HTR-8/SVneo (cell line): Measurements from ENCODE around the gene LARP4B.

Source experiments
- DNase-seq: peaks from one replicate; pipeline ENCODE4 v3.0.0; 2011; ENCODE audit warnings: low spot score, mixed read lengths; ENCODE audit not compliant: insufficient read length
- FAIRE-seq: peaks from 2 replicates; lab custom pipeline; 2011; peaks lifted over from hg19 to GRCh38; lab: Jason Lieb, UNC

LARP4B gene

DNA sequence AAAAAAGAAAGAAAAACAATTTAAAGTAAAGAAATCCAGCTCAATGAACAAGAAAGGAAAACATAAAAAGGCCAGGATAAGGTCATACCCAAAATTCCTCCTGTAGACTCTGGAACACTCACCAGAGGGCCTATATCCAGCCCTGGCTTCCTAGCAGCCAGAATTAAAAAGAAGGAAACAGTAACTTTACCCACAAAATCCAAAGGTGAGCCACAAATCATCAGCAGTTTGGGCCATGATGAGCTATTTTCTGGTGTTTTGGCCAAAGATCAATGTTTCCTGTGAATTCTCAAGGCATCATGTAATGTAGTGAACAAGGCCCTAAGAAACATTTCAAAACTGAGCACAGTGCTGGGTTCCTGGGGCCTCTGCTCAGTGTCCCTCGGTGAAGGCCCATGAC, 87.8 kb downstream of the LARP4B start:
- no peak for DNase-seq
- FAIRE-seq = no peak

- DNase-seq (no peak), FAIRE-seq (no peak)
Observed at GRCh38 chr10:842795-843194, 88.7 kb downstream of the LARP4B start.

- no peak for FAIRE-seq
Observed at GRCh38 chr10:841535-841934, 90.0 kb downstream of the LARP4B start.

DNA sequence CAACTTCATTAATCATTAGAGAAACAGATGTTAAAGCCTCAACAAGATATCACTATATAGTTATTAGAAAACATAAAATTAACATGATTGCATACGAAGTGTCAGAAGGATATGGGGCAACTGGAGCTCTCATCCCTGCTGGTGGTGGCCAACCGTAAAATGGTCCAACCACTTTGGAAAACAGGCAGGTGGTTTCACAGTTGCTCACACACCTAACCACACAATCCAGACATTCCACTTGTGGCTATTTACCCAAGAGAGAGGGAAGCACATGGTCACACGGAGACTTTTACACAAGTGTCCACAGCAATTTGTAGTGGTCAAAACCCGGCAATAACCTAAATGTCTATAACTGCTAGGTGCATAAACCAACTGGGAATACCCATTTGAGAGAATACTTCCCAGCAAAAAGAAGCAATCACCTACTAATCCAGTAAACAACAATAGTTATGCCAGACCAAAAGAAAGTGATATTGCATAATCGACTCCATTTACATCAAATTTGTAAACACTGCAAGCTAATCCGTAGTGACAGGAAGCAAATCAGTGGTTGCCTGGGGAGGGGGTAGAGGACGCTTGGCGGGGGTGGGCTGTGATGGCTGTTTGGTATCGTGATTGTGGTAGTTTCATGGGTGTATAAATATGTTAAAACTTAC, 91.8 kb downstream of the LARP4B start:
- FAIRE-seq (no peak), DNase-seq (no peak)

More at GRCh38 chr10:841535-841934, 90.0 kb downstream of the LARP4B start:
- DNase-seq = no peak

DNA sequence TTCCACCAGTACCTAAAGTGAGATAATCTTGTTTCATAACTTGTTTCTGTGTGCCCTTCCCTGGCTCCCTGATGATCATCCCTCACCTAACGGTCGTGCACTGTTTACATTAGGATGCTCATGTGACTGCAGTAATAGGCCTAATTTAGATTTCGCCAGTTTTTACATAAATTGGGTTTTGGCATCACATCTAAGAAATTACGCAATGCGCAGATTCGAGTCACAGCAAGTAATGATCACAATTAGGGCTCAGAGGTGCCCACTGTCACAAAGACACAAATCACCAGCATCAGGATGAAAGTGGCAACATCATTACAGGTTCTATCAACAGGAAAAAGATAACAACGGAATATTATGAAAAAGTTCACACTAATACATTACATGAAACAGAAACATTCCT, 94.7 kb downstream of the LARP4B start:
- DNase-seq (no peak), FAIRE-seq (no peak)

DNA sequence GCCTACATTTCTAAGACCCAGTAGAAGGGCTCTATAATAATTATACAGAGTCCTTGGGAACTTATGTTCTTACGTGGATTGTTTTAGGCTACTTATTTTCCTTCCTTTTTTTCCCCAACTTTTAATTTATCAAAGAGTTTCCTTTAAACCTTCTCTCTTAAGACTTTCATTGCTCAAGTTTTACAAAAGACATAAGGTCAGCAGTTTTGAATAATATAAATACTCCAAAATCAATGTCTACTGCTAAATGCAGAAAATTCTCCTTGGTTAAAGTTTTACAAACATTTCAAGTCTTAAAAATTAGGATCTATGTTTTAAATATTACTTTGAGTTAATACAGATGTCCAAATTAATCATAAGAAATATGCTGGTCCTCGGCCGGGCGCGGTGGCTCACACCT, 97.0 kb downstream of the LARP4B start:
- DNase-seq (no peak), FAIRE-seq (no peak)

GRCh38 chr10:829241-829640, 102.3 kb downstream of the LARP4B start:
- FAIRE-seq (no peak), DNase-seq (no peak)

DNA sequence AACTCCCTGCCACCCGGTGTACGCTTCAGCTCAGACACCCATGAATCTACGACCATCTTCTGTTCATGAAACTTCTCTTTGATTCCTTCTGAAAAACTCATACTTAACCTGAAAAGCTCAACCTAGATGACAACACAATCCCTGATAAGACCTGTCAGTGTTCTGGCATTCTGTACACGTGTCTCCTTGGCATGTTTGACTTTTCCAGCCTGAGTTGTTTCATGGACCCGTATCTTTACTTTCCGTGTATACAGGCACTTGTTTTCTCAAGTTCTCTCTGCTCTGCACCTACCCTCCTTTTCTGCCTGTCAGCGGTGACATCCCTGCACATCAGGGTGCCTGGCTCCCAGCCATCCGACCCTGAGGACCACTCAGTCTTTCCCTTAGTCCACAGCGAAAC, 103.3 kb downstream of the LARP4B start:
- FAIRE-seq = no peak

GRCh38 chr10:824946-825345, 106.6 kb downstream of the LARP4B start:
- no peak for FAIRE-seq

More for the DNA sequence above, 103.3 kb downstream of the LARP4B start:
- DNase-seq = no peak

DNA sequence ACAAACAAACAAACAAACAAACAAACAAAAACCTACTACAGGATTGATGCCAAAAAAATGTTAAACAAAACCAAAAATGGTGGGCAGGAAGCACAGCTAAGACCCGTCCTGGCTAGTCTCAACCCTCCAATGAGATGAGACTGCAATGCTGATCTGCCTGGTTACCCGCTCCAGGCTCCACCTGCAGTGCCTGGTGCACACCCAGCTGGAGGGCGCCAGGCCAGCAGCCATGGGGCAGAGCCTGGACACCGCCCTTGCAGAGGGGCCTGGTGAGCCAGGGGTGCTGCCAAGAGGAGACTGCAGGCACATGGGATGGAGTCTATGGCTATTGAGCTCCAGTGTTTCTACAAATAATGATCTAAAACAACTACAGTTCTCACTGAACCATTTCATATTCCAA, 107.0 kb downstream of the LARP4B start:
- FAIRE-seq = no peak
- no peak for DNase-seq

More at GRCh38 chr10:824946-825345, 106.6 kb downstream of the LARP4B start:
- no peak for DNase-seq

GRCh38 chr10:822661-823367, 108.7 kb downstream of the LARP4B start:
- DNase-seq (no peak), FAIRE-seq (no peak)

DNA sequence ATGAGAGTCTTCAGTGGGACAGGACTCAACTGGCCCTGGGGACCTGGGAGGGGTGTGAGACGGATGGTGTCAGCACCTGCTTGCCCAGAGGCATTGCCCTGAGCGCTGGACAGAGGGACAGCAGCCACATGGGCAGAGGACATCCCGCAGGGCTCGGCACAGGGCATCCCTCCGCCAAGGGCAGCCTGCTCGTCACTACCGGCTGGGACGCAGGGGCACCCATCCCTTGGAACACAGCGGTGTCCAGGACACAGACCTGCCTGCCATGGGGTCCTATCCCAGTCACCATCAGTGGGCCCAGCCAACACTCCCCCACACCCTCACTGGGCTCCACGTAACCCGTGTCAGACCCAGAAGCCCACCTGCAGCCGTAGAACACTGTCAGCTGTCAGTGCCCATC, 109.3 kb downstream of the LARP4B start:
- FAIRE-seq (no peak), DNase-seq (no peak)

DNA sequence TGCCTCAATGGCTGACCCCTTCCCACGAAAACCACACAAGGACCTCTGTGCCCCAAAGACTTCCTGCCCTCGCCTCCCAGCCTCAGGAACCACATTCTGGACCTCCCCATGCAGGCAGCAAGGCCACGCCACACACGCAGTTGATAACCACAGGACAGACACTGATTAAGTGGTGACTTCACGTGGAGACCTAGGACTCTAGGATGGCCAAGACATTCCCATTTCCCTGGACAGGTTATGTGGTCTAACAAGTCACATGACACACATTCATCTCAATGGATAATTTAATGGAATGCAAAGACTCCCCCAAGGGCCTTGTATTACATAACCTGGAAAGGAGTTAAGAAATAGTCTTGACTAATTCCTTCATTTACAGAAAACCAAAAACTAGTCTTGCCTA, 110.2 kb downstream of the LARP4B start:
- no peak for DNase-seq
- no peak for FAIRE-seq

DNA sequence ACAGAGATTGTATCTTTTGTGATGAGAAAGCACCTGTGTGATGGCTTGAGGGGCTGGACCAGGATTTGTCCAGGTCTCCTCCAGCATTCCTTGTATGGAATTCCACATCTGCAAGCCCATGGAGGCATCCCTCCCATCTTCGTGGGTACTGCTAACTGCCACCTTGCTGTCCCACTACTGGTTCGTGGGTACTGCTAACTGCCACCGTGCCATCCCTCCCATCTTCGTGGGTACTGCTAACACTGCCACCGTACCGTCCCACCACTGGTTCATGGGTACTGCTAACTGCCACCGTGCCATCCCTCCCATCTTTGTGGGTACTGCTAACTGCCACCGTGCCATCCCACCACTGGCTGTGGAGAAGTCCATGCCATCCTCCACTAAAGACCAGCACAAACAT, 111.7 kb downstream of the LARP4B start:
- no peak for FAIRE-seq
- no peak for DNase-seq

GRCh38 chr10:819326-819725, 112.2 kb downstream of the LARP4B start:
- FAIRE-seq (no peak), DNase-seq (no peak)

GRCh38 chr10:818526-819220, 112.8 kb downstream of the LARP4B start:
- no peak for FAIRE-seq
- DNase-seq = no peak

DNA sequence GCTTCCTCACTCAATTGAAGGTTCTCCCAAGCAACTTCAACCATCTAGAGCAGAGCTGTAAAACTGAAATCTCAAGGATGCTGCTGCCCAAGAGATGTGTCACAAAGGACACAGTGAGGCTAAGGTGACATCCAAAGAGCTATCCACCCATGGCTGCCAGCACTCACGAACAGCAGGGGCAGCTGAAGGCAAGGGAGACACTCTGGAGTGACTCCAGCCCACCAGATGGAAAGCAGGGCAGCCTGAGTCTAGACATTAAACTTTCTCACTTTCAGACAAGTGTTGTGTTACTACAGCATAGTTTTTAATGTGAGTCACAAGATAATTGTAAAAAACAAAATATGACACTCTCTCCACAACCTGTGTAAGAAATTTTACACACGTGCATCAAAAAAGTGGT, 113.5 kb downstream of the LARP4B start:
- DNase-seq = no peak
- no peak for FAIRE-seq

DNA sequence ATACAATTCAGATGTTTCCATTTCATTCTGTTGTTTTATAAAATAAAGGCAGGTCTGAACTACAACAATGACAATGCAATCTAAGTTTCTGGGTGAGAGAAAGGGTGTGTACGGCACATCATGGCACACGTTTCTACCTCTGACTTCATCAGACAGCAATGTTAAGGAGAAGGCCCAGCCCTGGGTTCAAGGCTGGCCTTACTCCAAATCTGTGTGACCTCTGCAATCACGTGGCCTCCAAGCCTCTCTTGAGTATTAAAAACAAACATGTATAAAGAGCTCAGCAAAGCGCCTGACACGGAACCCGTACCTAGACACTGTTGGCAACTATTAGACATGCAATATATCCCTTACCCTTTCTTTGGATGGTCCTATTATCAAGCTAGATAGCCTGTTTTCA, 114.1 kb downstream of the LARP4B start:
- FAIRE-seq (no peak), DNase-seq (no peak)

DNA sequence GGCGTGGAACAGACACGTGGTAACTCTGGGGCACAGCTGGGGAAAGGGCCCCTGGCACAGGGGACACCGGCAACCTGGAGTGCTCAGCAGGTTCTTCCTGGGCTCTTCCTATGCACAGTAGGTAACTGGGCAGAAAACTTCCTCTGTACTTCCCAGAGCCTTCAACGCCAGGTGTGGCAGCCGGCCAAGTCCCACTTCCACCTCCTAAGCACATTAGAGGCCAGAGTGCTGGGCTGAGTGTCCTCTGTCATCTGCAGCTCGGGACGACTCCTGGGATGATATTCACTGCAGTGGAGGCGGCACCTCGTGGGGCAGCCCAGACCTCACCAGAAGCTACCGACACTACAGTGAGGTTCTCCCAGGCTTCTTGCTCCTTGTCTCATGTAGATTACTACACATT, 114.5 kb downstream of the LARP4B start:
- no peak for DNase-seq
- no peak for FAIRE-seq

DNA sequence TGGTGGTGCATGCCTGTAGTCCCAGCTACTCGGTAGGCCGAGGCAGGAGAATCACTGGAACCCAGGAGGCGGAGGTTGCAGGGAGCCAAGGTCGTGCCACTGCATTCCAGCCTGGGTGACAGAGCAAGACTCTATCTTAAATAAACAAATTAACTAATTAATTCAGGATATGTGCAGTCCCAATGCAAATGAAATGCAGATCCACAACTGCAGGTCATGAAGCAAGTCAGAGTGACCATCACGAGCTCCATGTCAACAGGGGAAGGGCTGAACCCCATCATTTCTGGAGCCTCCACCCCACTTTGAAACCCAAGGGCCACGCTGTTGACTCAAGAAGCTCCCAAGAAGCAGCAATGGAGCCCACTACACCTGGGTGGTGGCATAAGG, 115.4 kb downstream of the LARP4B start:
- FAIRE-seq = no peak

GRCh38 chr10:815338-816090, 116.0 kb downstream of the LARP4B start:
- FAIRE-seq = no peak
- no peak for DNase-seq

More for the DNA sequence above, 115.4 kb downstream of the LARP4B start:
- DNase-seq = no peak
